HepG2 (cell line): ENCODE data around the gene ASTN2. TPM values are rescaled to one million over a fixed set of nuclear protein-coding genes. Genes with fewer than 3 reads are reported as not detected.

Experiments
- ATAC-seq: fragments of 200-7000 bp; cut with Tn5 transposase; 3 replicates; pipeline ENCODE4 v1.9.1; 2020; ENCODE audit warnings: mild to moderate bottlenecking, moderate library complexity
- BruUV-seq: library from RNA; stranded (reverse); fragments of 400-500 nt; replicated peaks from 2 replicates; lab custom pipeline; 2021; lab: Mats Ljungman, UMichigan
- CTCF ChIA-PET: fragments of 300-600 bp; formaldehyde crosslinking; extraction: SDS; loops from one replicate; lab custom pipeline; 2021; ENCODE audit warnings: low total read pairs, inconsistent platforms, low intra/inter-chr PET ratio; lab: Yijun Ruan, JAX
- POLR2A ChIA-PET: fragments of 350-600 bp; sonication (Branson Sonifier 250); formaldehyde crosslinking; loops from one replicate; lab custom pipeline; 2020; ENCODE audit warnings: antibody characterized with exemption, inconsistent platforms; lab: Yijun Ruan, JAX
- DNase-seq: peaks from one replicate; pipeline ENCODE4 v3.0.0-alpha.2; 2015; ENCODE audit warnings: low spot score
- FAIRE-seq: peaks from 3 replicates; lab custom pipeline; 2011; peaks lifted over from hg19 to GRCh38; lab: Jason Lieb, UNC
- H2AFZ ChIP-seq: one replicate; pipeline ENCODE4 v1.6.1; 2011; ENCODE audit warnings: low read length, inconsistent platforms
- H3K27ac ChIP-seq: fragments of 300-600 bp; 3 replicates; pipeline ENCODE4 v1.8.0; 2011; ENCODE audit warnings: mixed run types, mild to moderate bottlenecking, mixed read lengths, low read length, inconsistent platforms; ENCODE audit not compliant: insufficient read depth; ENCODE audit errors: extremely low read length
- H3K27me3 ChIP-seq, 2 experiments: fragments of 200-600 bp in 1 of 2; 2 replicates in 1 of 2; 3 replicates in 1 of 2; pipeline versions ENCODE4 v1.6.0 to v1.8.0; 2011; ENCODE audit warnings: low read length in 2 of 2, mild to moderate bottlenecking in 2 of 2, moderate library complexity in 2 of 2, inconsistent platforms in 1 of 2; ENCODE audit not compliant: insufficient read depth in 2 of 2, control insufficient read depth in 1 of 2
- H3K36me3 ChIP-seq, 2 experiments: fragments of 200-600 bp in 1 of 2; replicated peaks in 1 of 2; 2 replicates in 1 of 2; 3 replicates in 1 of 2; pipeline versions ENCODE4 v1.5.1 to v1.8.0; 2011; ENCODE audit warnings: low read length in 2 of 2, inconsistent platforms in 1 of 2; ENCODE audit not compliant: insufficient read depth in 2 of 2, control insufficient read depth in 1 of 2
- H3K4me1 ChIP-seq: 2 replicates; pipeline ENCODE4 v1.5.1; 2012; ENCODE audit warnings: low read length, inconsistent platforms; ENCODE audit not compliant: insufficient read depth
- H3K4me2 ChIP-seq: 2 replicates; pipeline ENCODE4 v1.6.0; 2011; ENCODE audit warnings: low read depth, low read length, inconsistent platforms
- H3K4me3 ChIP-seq, 3 experiments: fragments of 200-600 bp in 1 of 3; sonication (generic), shearing (Covaris generic) in 1 of 3; replicated peaks in 1 of 3; 2 replicates each; pipeline ENCODE4 v1.5.1; 2011 to 2016; ENCODE audit warnings: low read length in 3 of 3, inconsistent platforms in 2 of 3, low read depth in 2 of 3, mild to moderate bottlenecking in 2 of 3, control low read depth in 1 of 3, mixed read lengths in 1 of 3; ENCODE audit not compliant: insufficient read depth in 1 of 3
- H3K79me2 ChIP-seq: one replicate; pipeline ENCODE4 v1.6.1; 2011; ENCODE audit warnings: low read length, inconsistent platforms; ENCODE audit not compliant: insufficient read depth
- H3K9ac ChIP-seq: 2 replicates; pipeline ENCODE4 v1.6.0; 2011; ENCODE audit warnings: mild to moderate bottlenecking, low read depth, low read length, inconsistent platforms; ENCODE audit not compliant: insufficient read depth
- H3K9me3 ChIP-seq: 2 replicates; pipeline ENCODE4 v1.5.1; 2012; ENCODE audit warnings: mild to moderate bottlenecking, low read length
- H4K20me1 ChIP-seq: 2 replicates; pipeline ENCODE4 v1.6.0; 2011; ENCODE audit warnings: inconsistent platforms, mild to moderate bottlenecking, low read length, moderate library complexity; ENCODE audit not compliant: insufficient read depth
- CREBL2 ChIP-seq: sonication (generic); formaldehyde crosslinking; IDR thresholded peaks from 2 replicates; pipeline ENCODE4 v1.8.1; 2023; ENCODE audit warnings: missing genetic modification reagents, mild to moderate bottlenecking, borderline replicate concordance
- MAFF ChIP-seq: IDR thresholded peaks from 2 replicates; pipeline ENCODE4 v1.6.1; 2011; ENCODE audit warnings: low read depth, low read length, improper control_type of control experiment
- MAFK ChIP-seq, 2 experiments: IDR thresholded peaks in 1 of 2; conservative IDR thresholded peaks in 1 of 2; 2 replicates each; pipeline ENCODE4 v1.6.1; 2011; ENCODE audit warnings: improper control_type of control experiment in 2 of 2, low read length in 2 of 2
- NBN ChIP-seq: fragments of 450-650 bp; conservative IDR thresholded peaks from 2 replicates; pipeline ENCODE4 v1.6.1; 2017
- ZBTB10 ChIP-seq: sonication (generic); formaldehyde crosslinking; IDR thresholded peaks from 2 replicates; pipeline ENCODE4 v1.4.0; 2020; ENCODE audit warnings: missing genetic modification reagents, borderline replicate concordance
- ZNF160 ChIP-seq: sonication (generic); formaldehyde crosslinking; IDR thresholded peaks from 2 replicates; pipeline ENCODE4 v1.8.0; 2022; ENCODE audit warnings: mild to moderate bottlenecking, inconsistent platforms, missing genetic modification reagents
- ZNF224 ChIP-seq: sonication (generic); formaldehyde crosslinking; IDR thresholded peaks from 2 replicates; pipeline ENCODE4 v1.5.0; 2020; ENCODE audit warnings: mild to moderate bottlenecking, missing genetic modification reagents
- ZNF562 ChIP-seq: sonication (generic); formaldehyde crosslinking; IDR thresholded peaks from 2 replicates; pipeline ENCODE4 v1.8.0; 2022; ENCODE audit warnings: missing genetic modification reagents, borderline replicate concordance
- ZNF609 ChIP-seq: sonication (generic); formaldehyde crosslinking; IDR thresholded peaks from 2 replicates; pipeline ENCODE4 v1.4.0; 2020; ENCODE audit warnings: mild to moderate bottlenecking, missing genetic modification reagents, borderline replicate concordance
- ZNF75D ChIP-seq: sonication (generic); formaldehyde crosslinking; IDR thresholded peaks from 2 replicates; pipeline ENCODE4 v1.8.1; 2023; ENCODE audit warnings: missing genetic modification reagents, mild to moderate bottlenecking, borderline replicate concordance
- WGBS: methylation state at CpG from one replicate; pipeline ENCODE4 v1.1.6; 2017; ENCODE audit warnings: low lambda C conversion rate; 5-methylcytosine and 5-hydroxymethylcytosine counted together
- in situ Hi-C: cut with HindIII; loops from 2 replicates; pipeline ENCODE4 v1.10.0; 2017; ENCODE audit warnings: low pct_unique_long_range_greater_than_20kb; ENCODE audit not compliant: extremely low pct_ligation_motif_present
- intact Hi-C: fragments of 100-400 bp; cut with micrococcal nuclease; formaldehyde crosslinking; loops from one replicate; pipeline ENCODE4 v1.10.0; 2022; ENCODE audit not compliant: unreplicated experiment
- polyA plus RNA-seq, 8 experiments: library from polyadenylated mRNA; depleted of rRNA in 3 of 8; stranded (reverse) in 7 of 8; unstranded in 1 of 8; fragments of >200 nt; fragmentation: Illumina TruSeq in 4 of 8; extraction: Trizol in 4 of 8; gene quantifications; 2 replicates each; pipeline versions ENCODE4 v1.2.1 to v1.2.3, GENCODE V29; 2011 to 2016; ENCODE audit warnings: low read depth in 4 of 8, missing spikeins in 1 of 8, mixed read lengths in 1 of 8; ENCODE audit not compliant: insufficient read depth in 1 of 8
- total RNA-seq, 5 experiments: library from RNA; depleted of rRNA; stranded (reverse); fragments of >200 nt; fragmentation: Illumina TruSeq; extraction: Trizol; gene quantifications; 2 replicates each; pipeline ENCODE4 v1.2.3, GENCODE V29; 2016; ENCODE audit warnings: low read depth in 1 of 5

The ASTN2 gene
- total and polyA plus RNA-seq, 2 of the 13 experiments (the other 11 are each of a cell fraction or from before 2014, with no cell fraction given): 5.2 to 13.5 TPM

GRCh38 chr9:117317192-117317591 lies 97.7 kb downstream of the ASTN2 start:
- WGBS: 0% methylated on average over 1 of the region's 2 CpGs
- no peaks in the 10 kb centered on the region for H4K20me1 ChIP-seq
- intact Hi-C loops (no loop called here), in situ Hi-C loops (no loop called here)
- FAIRE-seq: no peak
- no peaks in the 10 kb centered on the region; a peak in 1 of 5 replicates for H3K27me3 ChIP-seq
- CTCF ChIA-PET: no interaction called here
- no peak overlapping the region for H3K9ac ChIP-seq
- H3K27ac ChIP-seq: no peak overlapping the region
- H3K9me3 ChIP-seq: no peaks in the 10 kb centered on the region
- no peak for DNase-seq
- no TSS peak for BruUV-seq
- no peak overlapping the region for H3K4me2 ChIP-seq
- ATAC-seq: no peak
- no peaks in the 10 kb centered on the region for H3K4me1 ChIP-seq
- POLR2A ChIA-PET: no interaction called here
- H3K36me3 ChIP-seq: no peaks in the 10 kb centered on the region
- no peaks in the 10 kb centered on the region for H3K79me2 ChIP-seq
- TF ChIP-seq MAFF: peak; percentile 69
- no peak for TF ChIP-seq ZBTB10 (CRISPR knock-in tag)
- TF ChIP-seq MAFK (conservative IDR thresholded peaks at IDR 0.05 in 1 of 2, IDR thresholded peaks at IDR 0.05 in 1 of 2; ENCODE audit: low read length in 2 of 2): peak; percentile 62 to 86
- no peak overlapping the region for H3K4me3 ChIP-seq
- H2AFZ ChIP-seq: no peak overlapping the region

GRCh38 chr9:117315236-117315635 lies 99.6 kb downstream of the ASTN2 start:
- H4K20me1 ChIP-seq: no peaks in the 10 kb centered on the region
- DNase-seq (no peak), ATAC-seq (no peak), FAIRE-seq (no peak)
- ChIA-PET POLR2A (no interaction called here), CTCF (no interaction called here)
- no peaks in the 10 kb centered on the region for H3K9me3 ChIP-seq
- BruUV-seq: no TSS peak
- H3K27ac ChIP-seq: no peak overlapping the region
- no peak overlapping the region for H2AFZ ChIP-seq
- no peaks in the 10 kb centered on the region for H3K79me2 ChIP-seq
- 16% methylated on average over 3 of the region's 3 CpGs for WGBS
- no peaks in the 10 kb centered on the region; a peak in 1 of 5 replicates for H3K27me3 ChIP-seq
- H3K9ac ChIP-seq: no peak overlapping the region
- intact Hi-C loops: no loop called here
- in situ Hi-C loops: no loop called here
- H3K4me1 ChIP-seq: no peaks in the 10 kb centered on the region
- H3K4me2 ChIP-seq: no peak overlapping the region
- H3K36me3 ChIP-seq: no peaks in the 10 kb centered on the region
- H3K4me3 ChIP-seq: no peak overlapping the region
- TF ChIP-seq ZNF160 (CRISPR knock-in tag): no peak
- no peak for TF ChIP-seq ZNF224 (CRISPR knock-in tag)
- no peak for TF ChIP-seq ZNF562 (CRISPR knock-in tag)
- no peak for TF ChIP-seq ZNF75D (CRISPR knock-in tag)
- TF ChIP-seq ZNF609 (CRISPR knock-in tag): no peak
- no peak for TF ChIP-seq NBN
- TF ChIP-seq CREBL2 (CRISPR knock-in tag): no peak
